B cell (primary cell): Measurements from ENCODE around the gene NOL12.

Experiments used
- EZH2 ChIP-seq: IDR thresholded peaks from 2 replicates; pipeline ENCODE4 v1.6.1; 2012; ENCODE audit warnings: borderline replicate concordance, low read depth, mild to moderate bottlenecking, moderate library complexity, low read length; ENCODE audit not compliant: insufficient read depth, poor library complexity, severe bottlenecking
- TF ChIP-seq, protein P1 (sequence below): fragments of 200-600 bp; IDR thresholded peaks from one replicate; pipeline ENCODE4 v1.8.0; 2022; ENCODE audit warnings: antibody characterized with exemption, mild to moderate bottlenecking

DNA sequence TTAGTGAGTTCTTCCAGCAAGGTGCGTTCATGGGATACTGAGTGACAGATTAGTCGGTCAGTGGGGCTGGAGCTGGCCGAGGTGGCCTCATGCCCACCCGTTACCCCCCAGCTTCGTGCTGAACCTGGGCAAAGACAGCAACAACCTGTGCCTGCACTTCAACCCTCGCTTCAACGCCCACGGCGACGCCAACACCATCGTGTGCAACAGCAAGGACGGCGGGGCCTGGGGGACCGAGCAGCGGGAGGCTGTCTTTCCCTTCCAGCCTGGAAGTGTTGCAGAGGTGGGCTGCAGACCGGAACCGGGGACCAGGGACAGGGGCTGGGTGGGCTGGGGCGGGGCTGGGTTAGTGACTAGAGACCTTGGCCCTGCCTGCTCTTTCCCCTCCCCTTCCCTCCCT is 7.8 kb upstream of the NOL12 start:
- TF ChIP-seq, protein P1, sequence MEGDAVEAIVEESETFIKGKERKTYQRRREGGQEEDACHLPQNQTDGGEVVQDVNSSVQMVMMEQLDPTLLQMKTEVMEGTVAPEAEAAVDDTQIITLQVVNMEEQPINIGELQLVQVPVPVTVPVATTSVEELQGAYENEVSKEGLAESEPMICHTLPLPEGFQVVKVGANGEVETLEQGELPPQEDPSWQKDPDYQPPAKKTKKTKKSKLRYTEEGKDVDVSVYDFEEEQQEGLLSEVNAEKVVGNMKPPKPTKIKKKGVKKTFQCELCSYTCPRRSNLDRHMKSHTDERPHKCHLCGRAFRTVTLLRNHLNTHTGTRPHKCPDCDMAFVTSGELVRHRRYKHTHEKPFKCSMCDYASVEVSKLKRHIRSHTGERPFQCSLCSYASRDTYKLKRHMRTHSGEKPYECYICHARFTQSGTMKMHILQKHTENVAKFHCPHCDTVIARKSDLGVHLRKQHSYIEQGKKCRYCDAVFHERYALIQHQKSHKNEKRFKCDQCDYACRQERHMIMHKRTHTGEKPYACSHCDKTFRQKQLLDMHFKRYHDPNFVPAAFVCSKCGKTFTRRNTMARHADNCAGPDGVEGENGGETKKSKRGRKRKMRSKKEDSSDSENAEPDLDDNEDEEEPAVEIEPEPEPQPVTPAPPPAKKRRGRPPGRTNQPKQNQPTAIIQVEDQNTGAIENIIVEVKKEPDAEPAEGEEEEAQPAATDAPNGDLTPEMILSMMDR = no peak
- TF ChIP-seq EZH2 = no peak
